HG03378 (cell line): ENCODE results near the gene APMAP.
A peak's percentile ranks its signal among the peaks of the same experiment; 100 is the strongest.
"Not testable (repeated sequence)": the region's sequence is repeated elsewhere in the genome, so short reads cannot be mapped to it uniquely, and the experiment has no call there.

Source experiments
- ATAC-seq: cut with Tn5 transposase; IDR thresholded peaks from one replicate; pipeline ENCODE4 v1.9.1; 2021; ENCODE audit warnings: mild to moderate bottlenecking, moderate library complexity; ENCODE audit not compliant: unreplicated experiment

The APMAP gene

DNA sequence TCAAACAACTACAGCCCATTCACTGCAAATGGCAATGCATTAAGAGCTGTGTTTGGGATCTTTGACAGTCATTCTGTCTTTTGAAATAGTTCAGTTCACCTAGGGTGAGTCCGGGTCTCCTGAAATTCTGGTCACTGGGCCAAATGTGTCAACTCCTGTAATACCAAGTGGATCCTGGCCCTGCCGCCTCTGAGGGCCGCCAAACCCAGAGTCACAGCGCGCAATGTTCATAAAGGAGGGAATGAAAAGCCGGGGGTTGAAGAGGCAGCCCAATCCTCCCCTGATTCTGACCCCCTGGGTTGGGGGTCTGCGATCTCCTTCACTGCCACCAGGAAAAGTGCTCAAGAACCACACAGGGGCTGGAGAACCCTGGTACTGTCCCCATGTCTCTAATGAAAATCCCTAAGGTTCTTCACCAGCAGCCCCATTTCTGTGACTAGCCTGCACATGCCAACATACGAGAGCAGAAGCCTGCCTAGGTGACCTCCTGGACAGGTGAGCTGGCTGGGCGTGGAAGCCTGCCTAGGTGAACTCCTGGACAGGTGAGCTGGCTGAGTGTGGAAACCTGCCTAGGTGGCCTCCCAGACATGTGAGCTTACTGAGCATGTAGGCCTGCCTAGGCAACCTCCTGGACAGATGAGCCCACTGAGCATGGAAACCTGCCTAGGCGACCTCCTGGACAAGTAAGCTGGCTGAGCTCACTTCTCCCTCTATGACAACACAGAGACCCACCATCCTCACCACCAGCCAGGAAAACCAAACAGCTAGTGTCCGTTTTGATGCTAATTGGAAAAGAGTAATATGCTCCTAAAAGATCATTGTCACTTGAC lies 16.1 kb upstream of the APMAP start:
- ATAC-seq = no peak

GRCh38 chr20:25007491-25008305 lies 15.1 kb upstream of the APMAP start:
- ATAC-seq = no peak

GRCh38 chr20:25006431-25007167 lies 14.0 kb upstream of the APMAP start:
- ATAC-seq = no peak

- no peak for ATAC-seq
Measured at GRCh38 chr20:25005661-25006060, 13.1 kb upstream of the APMAP start.

DNA sequence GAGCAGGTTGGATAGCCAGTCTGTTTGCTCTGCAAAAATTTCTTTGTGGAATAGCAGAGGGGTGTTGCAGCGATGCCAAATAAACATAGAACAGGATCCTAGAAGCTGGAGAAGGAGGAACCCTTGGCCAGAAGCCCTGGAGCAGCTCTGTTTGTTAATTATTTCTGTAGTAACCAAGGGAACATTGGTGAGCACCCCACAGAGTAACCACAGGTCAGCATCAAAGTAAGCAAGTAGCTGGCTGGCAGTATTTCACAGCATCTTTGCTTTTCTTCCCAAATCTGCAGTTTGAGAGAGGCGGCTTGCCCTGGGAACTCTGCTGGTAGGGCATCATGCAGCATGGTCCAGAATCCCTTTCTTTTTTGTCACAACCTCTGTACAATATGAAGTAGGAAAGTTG lies 12.7 kb upstream of the APMAP start:
- no peak for ATAC-seq

DNA sequence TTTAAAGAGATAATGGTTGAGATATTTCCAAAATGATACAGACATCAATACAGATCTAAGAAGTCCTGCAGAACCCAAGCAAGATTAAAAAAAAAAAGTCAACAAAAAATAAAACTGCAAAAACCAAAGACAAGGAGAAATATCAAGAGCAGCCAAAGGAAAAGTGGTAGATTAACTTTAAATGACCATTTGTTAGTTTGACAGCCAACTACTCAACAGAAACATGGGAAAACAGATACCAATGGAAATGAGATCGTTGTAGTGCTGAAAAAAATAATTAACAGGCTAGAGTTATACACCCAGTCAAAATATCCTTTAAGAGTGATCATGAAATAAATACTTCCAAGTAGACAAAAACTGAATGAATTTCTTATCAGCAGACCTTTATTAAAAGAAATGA lies 10.5 kb upstream of the APMAP start:
- no peak for ATAC-seq

- ATAC-seq = not testable (repeated sequence)
Measured at GRCh38 chr20:25001323-25001722, 8.8 kb upstream of the APMAP start.

DNA sequence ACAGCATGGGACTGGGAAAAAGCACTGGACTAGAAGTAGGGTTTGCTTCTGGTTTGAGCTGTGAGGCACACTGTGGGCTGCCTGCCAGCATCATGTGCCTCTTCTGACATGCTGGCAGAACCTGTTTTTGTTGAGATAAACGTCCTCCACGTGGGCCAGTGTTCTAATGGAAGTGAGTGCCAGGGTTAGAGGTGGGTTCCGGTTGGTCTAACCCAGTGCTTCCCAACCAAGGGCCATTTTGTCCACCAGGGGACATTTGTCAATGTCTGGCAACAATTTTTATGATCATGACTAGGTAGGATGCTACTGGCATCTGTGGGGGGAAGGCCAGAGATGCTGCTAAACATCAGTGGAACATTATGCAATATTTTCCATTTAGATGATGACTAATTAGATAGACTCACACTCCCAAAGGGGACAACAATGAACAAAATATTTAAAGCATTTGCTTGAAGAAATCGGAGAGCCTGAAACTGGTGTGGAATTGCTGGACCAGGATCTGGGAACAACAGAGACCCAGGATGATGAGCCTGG lies 7.8 kb upstream of the APMAP start:
- no peak for ATAC-seq

DNA sequence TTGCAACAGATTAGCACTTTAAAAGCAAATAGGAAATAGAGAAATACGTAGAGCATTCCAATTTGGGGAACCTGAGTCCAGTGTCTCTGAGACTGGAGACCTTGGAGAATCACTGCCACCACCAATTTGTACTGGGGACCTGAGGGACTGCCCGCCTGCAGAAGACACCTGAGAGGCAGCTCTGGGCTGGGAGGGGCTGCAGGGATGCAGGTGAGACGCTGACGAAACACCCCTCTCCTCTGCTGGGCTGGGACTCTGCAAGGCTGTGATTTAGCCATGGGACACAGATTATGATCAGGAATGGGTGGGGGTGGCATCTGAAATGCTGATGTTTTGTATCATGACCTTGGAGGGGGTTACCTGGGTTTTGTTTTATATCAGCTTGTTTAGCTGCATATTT lies 7.0 kb upstream of the APMAP start:
- ATAC-seq = no peak

DNA sequence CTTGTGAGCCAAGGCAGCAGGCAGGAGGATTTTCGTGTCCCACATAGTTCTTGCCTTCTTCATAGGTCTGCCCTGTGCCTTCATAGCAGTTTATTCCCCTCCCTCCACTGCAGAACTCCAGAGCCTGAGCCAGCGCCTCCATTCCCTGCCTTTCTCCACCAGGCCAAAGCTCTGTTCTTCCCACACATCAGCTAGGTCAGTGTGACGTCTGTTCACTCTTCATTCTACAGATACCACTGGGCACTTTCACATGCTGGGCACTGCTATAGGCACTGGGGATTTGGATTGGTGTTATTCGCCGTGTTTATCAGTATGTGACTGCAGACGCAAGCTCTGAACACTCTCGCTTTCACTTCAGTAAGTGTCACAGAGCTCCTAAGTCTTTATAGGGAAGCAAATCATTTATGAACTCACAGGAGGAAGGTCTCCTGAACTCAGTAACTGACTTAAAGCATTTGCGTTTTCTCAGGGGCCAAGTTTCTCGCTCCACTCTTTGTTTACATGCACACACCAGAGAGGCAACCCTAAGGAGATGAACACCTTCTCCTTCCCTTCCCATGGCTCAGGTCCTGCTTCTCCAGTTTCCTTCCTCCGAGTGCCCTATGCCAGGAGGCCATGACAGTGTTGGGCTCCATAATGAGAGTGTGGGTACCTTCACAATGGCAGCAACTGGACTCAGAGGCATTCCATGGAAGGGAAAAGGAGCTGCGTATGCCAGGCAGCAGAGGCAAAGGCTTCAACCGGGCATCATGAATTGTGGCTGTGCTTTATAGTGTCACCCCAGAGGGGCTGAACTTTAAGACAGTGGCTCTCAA lies 6.3 kb upstream of the APMAP start:
- no peak for ATAC-seq

GRCh38 chr20:24998121-24998520 lies 5.6 kb upstream of the APMAP start:
- ATAC-seq = no peak

DNA sequence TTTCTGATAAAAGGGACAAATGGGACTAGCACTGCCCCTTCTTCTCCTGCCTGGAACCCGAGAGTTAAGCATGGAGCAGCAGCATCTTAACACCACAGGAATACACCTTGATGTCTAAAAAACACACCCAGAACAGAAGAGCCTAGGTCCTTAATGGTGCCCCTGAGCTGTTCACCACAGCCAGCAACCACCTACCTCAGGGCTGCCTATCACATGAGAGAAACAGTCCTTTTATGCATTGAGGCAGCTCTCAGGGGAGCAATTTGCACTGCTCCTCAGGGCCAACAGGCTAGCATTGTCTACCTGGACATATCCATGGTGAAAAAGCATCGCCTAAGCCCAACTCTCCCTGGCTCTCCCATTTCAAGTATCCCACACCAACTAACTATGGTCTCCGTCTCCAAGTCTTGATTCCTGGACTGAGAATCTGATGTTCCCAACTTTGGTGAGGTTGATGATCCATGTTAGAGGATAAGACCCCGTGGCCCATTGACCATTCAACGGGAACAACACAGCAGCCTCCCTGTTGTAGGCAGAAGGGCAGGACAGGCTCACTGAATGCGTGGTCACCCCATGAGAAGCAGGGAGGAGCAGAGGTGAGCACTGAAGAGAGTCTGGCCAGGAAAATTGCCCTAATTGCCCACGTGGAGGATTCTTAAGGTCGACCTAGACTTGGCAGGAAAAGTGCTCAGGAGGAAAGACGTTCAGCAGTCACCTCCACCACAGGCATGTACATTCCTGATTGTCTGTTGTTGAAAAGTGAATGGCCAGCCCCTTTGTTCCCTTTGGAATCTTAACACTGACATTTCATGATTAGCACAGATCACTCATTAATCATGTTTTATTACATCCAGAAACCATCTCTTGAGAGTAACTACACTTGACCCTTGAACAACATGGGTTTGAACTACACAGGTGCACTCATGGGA lies 4.2 kb upstream of the APMAP start:
- ATAC-seq = no peak

DNA sequence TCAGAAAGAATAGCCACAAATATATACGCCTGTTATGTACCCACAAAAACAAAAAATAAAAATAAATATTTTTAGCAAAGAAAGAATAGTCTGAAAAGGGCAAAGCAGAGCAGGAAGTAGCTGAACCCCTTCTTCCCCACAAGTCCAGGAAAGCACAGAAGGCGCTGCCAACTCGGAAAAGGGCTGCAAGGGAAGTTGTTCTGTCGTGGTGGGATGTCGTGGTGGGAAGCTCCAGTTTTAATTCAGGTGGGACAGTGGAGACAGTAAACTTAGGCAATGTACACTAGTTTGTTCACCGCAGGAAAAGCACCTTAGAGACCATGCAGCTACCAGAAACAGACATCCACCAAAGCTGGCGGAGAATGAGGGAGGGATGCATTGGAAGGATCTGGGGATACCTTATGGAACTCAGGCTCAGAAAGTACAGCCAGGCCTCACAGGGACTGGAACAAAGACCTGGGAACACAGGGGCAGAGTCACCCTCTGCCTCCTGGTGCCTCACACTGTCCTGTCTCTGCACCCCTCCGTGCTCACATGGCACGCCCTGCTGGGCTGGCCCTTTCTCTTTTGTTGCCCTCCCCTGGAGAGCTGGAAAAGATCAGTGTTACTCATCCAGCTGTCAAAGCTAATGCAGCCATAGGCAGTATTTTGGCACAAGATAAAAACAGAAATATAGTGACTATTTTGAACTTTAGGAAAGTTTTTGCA lies 3.3 kb upstream of the APMAP start:
- no peak for ATAC-seq

DNA sequence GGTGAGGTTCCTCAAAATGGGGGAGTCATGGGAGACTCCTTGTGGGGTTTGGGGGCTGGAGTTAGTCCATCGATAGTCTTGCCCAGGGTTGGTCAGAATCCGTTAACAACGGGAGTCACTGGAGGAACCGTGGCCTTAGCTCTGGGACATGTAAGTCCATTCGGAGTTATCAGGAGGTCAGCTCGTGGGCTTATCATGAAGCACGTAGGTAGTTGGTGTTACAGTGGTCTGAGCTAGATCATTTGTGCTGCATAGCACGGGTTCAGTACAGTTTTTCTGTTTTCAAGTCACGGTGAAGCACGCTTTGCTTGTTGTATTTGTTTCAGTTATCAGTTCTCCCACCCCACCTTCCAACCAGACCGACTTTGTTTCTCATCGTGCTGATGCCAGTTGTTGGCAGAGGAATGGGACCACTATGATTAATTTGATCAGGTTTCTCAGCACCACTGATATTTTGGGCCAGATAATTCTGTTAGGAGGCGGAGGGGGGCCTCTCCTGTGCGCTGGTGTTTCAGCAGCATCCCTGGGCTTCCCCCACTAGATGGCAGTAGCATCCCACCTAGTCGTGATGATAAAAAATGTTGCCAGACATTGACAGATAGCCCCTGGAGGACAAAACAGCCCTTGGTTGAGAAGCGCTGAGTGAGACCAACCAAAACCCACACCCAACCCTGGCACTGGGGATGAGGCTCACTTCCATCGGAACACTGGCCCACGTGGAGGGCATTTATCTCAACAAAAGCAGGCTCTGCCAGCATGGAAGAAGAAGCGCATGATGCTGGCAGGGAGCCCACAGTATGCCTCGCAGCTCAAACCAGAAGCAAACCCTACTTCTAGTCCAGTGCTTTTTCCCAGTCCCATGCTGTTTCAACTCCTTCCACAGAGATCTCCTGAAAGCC lies 2.2 kb upstream of the APMAP start:
- ATAC-seq = no peak

GRCh38 chr20:24994186-24994465 lies 1.6 kb upstream of the APMAP start:
- no peak for ATAC-seq

- no peak for ATAC-seq
Measured at GRCh38 chr20:24993337-24994185, 1.0 kb upstream of the APMAP start.

DNA sequence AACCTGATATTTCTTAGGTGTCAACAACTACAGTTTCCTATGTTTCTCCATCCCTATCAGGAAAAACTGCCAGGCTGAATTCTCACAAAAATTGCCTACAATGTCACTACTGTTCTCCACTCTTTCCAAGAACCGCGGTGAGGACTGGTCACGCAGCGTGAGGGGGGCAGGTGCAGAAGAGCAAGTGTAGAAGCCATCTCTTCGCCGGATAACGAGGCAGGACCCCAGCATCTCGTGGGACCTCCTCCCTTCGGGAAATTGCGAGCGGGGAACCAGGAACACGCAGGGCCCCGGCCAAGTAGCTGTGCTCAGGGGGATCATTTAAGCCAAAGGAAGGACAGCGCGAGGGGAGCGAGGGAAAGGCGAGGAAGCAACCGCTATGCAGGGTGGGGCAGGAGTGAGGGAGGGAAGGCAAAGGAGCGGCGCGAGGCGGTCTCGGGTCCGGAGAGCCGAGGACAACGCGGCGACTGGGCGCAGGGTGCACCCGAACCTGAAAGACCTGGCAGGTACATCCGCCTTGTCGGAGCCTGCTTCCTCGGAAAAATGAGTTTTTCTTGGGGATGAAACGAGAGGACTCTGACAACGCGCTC lies 559 bp downstream of the APMAP start:
- peak; percentile 8 for ATAC-seq
